K562 (cell line): Measurements from ENCODE around the gene ANKZF1. TPM values are rescaled to one million over a fixed set of nuclear protein-coding genes. Genes with fewer than 3 reads are reported as not detected.

Experiments
- FOSL1 ChIP-seq: fragments of 200-800 bp; sonication (Bioruptor generic); conservative IDR thresholded peaks from 2 replicates; pipeline ENCODE4 v1.6.1; 2016; ENCODE audit warnings: missing genetic modification characterization, missing compliant biosample characterization
- OTX1 ChIP-seq: fragments of 450-650 bp; formaldehyde crosslinking; IDR thresholded peaks from 2 replicates; pipeline ENCODE4 v1.4.0; 2022; ENCODE audit warnings: mild to moderate bottlenecking
- RERE ChIP-seq: sonication (generic); formaldehyde crosslinking; IDR thresholded peaks from 2 replicates; pipeline ENCODE4 v1.8.0; 2023; ENCODE audit warnings: missing genetic modification reagents, mild to moderate bottlenecking, borderline replicate concordance
- REST ChIP-seq, 2 experiments: fragments of 450-650 bp; formaldehyde crosslinking in 1 of 2; IDR thresholded peaks; 2 replicates each; pipeline versions ENCODE4 v1.4.0 to v1.6.1; 2014 to 2020; ENCODE audit warnings: mild to moderate bottlenecking in 2 of 2, borderline replicate concordance in 1 of 2, low read depth in 1 of 2
- TFAP4 ChIP-seq: sonication (generic); formaldehyde crosslinking; IDR thresholded peaks from 2 replicates; pipeline ENCODE4 v1.8.0; 2022; ENCODE audit warnings: missing genetic modification reagents, mild to moderate bottlenecking, moderate library complexity, borderline replicate concordance
- ZFPM2 ChIP-seq: fragments of 250-450 bp; sonication (Bioruptor Pico); IDR thresholded peaks from 2 replicates; pipeline ENCODE4 v1.5.1; 2022; ENCODE audit warnings: mild to moderate bottlenecking
- ZNF764 ChIP-seq: fragments of 250-450 bp; sonication (Bioruptor Pico); IDR thresholded peaks from 2 replicates; pipeline ENCODE4 v1.4.0; 2020; ENCODE audit warnings: low read depth, mild to moderate bottlenecking, moderate library complexity
- polyA plus RNA-seq, 8 experiments: library from polyadenylated mRNA; depleted of rRNA in 4 of 8; stranded (reverse) in 5 of 8; unstranded in 3 of 8; fragments of >200 nt; fragmentation: Nextera tagmentation in 2 of 8; fragmentation: Illumina TruSeq in 1 of 8; extraction: Ambion mirVana in 2 of 8; extraction: Trizol in 1 of 8; gene quantifications; 2 replicates each; pipeline versions ENCODE4 v1.2.1 to v1.2.3, GENCODE V29; 2011 to 2014; ENCODE audit warnings: inconsistent platforms in 1 of 8, missing spikeins in 1 of 8
- total RNA-seq, 7 experiments: library from RNA; depleted of rRNA in 6 of 7; stranded (reverse); fragments of >200 nt in 6 of 7; fragmentation: Illumina TruSeq in 2 of 7; extraction: Trizol in 2 of 7; gene quantifications; 2 replicates each; pipeline versions ENCODE4 v1.2.1 to v1.2.3, GENCODE V29; 2011 to 2021; ENCODE audit warnings: low replicate concordance in 1 of 7

Gene ANKZF1
- total and polyA plus RNA-seq, 9 of the 15 experiments (the other 6 are each of a cell fraction or from before 2014, with no cell fraction given) = 3.1 to 60.6 (median 31.0) TPM

- TF ChIP-seq REST (IDR thresholded peaks at IDR 0.05; ENCODE audit: borderline replicate concordance) = peak; percentile 87
- TF ChIP-seq REST (CRISPR knock-in tag; IDR thresholded peaks at IDR 0.05; ENCODE audit: low read depth) = peak; percentile 85
- peak; percentile 72; the same call in 1 of the 2 replicates for TF ChIP-seq TFAP4
- TF ChIP-seq ZFPM2 = 0 out of 2 replicates have a peak, but pooled peaks have one; percentile 18
- TF ChIP-seq FOSL1 = no peak
- TF ChIP-seq RERE (CRISPR knock-in tag) = 0 out of 2 replicates have a peak, but pooled peaks have one; percentile 59
- no peak for TF ChIP-seq OTX1 (CRISPR knock-in tag)
- no peak for TF ChIP-seq ZNF764
Observed at GRCh38 chr2:219218217-219218731, 11.3 kb upstream of the ANKZF1 start (continued).
